Caco-2 (cell line): Measurements from ENCODE around the gene NRXN3. TPM values are rescaled to one million over a fixed set of nuclear protein-coding genes. Genes with fewer than 3 reads are reported as not detected.
A peak's percentile ranks its signal among the peaks of the same experiment; 100 is the strongest.

ENCODE experiments used
- BruUV-seq: library from RNA; stranded (reverse); fragments of 400-500 nt; replicated peaks from 2 replicates; lab custom pipeline; 2021; lab: Mats Ljungman, UMichigan
- CTCF ChIA-PET: fragments of 300-600 bp; sonication (Branson Sonifier 250); formaldehyde crosslinking; loops from one replicate; lab custom pipeline; 2022; ENCODE audit warnings: antibody characterized with exemption; lab: Charles Lee
- POLR2A ChIA-PET: fragments of 300-600 bp; sonication (Branson Sonifier 250); formaldehyde crosslinking; loops from one replicate; lab custom pipeline; 2022; ENCODE audit warnings: antibody characterized with exemption; lab: Charles Lee
- DNase-seq, 2 experiments: peaks; one replicate each; pipeline versions ENCODE4 v3.0.0 to v3.0.0-alpha.2; 2020 to 2022
- H3K27me3 ChIP-seq: replicated peaks from 2 replicates; pipeline ENCODE4 v1.6.0; 2011; ENCODE audit warnings: low read length; ENCODE audit not compliant: control insufficient read depth, insufficient read depth
- H3K36me3 ChIP-seq: 2 replicates; pipeline ENCODE4 v1.5.1; 2011; ENCODE audit warnings: low read length; ENCODE audit not compliant: control insufficient read depth, insufficient read depth
- H3K4me1 ChIP-seq: fragments of 250-450 bp; sonication (Bioruptor Pico); 2 replicates; pipeline ENCODE4 v1.5.1; 2020; ENCODE audit warnings: mild to moderate bottlenecking
- H3K4me3 ChIP-seq: 2 replicates; pipeline ENCODE4 v1.5.1; 2011; ENCODE audit warnings: low read depth, mild to moderate bottlenecking, control low read depth, low read length
- H3K9me3 ChIP-seq: fragments of 250-450 bp; sonication (Bioruptor Pico); 2 replicates; pipeline ENCODE4 v1.5.1; 2020; ENCODE audit warnings: mild to moderate bottlenecking, moderate library complexity
- H3K27ac Mint-ChIP-seq: one replicate; pipeline ENCODE4 v1.8.0; 2022; ENCODE audit warnings: mixed read lengths; ENCODE audit not compliant: unreplicated experiment
- H3K27me3 Mint-ChIP-seq: one replicate; pipeline ENCODE4 v1.8.0; 2022; ENCODE audit warnings: mixed read lengths; ENCODE audit not compliant: insufficient read depth, unreplicated experiment
- H3K36me3 Mint-ChIP-seq: one replicate; pipeline ENCODE4 v1.8.0; 2022; ENCODE audit warnings: mild to moderate bottlenecking, mixed read lengths; ENCODE audit not compliant: insufficient read depth, unreplicated experiment
- H3K4me1 Mint-ChIP-seq: one replicate; pipeline ENCODE4 v1.8.0; 2022; ENCODE audit warnings: low read depth, mixed read lengths; ENCODE audit not compliant: unreplicated experiment
- H3K4me3 Mint-ChIP-seq: one replicate; pipeline ENCODE4 v1.8.0; 2022; ENCODE audit warnings: mild to moderate bottlenecking, moderate library complexity, mixed read lengths; ENCODE audit not compliant: unreplicated experiment
- H3K9me3 Mint-ChIP-seq: one replicate; pipeline ENCODE4 v1.8.0; 2022; ENCODE audit warnings: mixed read lengths; ENCODE audit not compliant: unreplicated experiment
- intact Hi-C: fragments of 100-400 bp; cut with micrococcal nuclease; formaldehyde crosslinking; loops from one replicate; pipeline ENCODE4 v1.10.0; 2022; ENCODE audit not compliant: unreplicated experiment
- total RNA-seq: library from RNA; stranded (reverse); gene quantifications from 2 replicates; pipeline ENCODE4 v1.2.3, GENCODE V29; 2022
- TF ChIP-seq, protein P1 (sequence below), 2 experiments: fragments of 200-600 bp in 1 of 2; IDR thresholded peaks; 1 replicate in 1 of 2; 2 replicates in 1 of 2; pipeline versions ENCODE4 v1.5.1 to v1.8.0; 2011 to 2022; ENCODE audit warnings: antibody characterized with exemption in 1 of 2, control low read depth in 1 of 2, inconsistent platforms in 1 of 2, low read depth in 1 of 2, low read length in 1 of 2, mild to moderate bottlenecking in 1 of 2, moderate library complexity in 1 of 2; ENCODE audit not compliant: insufficient read depth in 1 of 2, severe bottlenecking in 1 of 2, unreplicated experiment in 1 of 2

Gene NRXN3
- total RNA-seq, 1 experiment from 2014 or later = 12.4 TPM

DNA sequence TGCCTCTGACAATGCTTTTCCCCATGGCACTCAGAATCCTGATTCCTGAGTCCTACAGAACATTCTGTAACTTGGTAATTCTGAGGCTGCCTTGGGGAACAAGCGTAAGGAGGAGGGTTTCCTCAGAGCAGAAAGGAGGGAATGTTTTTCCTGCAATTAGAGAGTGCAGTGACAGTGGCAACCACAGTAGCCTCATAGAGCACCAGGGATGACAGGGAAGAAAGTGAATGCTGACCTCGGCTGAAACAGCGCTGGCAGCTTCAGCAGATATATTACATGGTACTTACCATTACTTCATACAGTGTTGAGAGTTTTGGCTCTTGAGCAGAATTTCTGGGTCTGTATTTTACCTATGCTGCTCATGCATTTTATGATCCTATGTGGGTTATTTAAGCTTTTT lies 757.1 kb downstream of the NRXN3 start:
- Histone ChIP-seq H3K9me3 (no peaks in the 10 kb centered on the region), H3K4me3 (no peak overlapping the region), H3K27me3 (no peaks in the 10 kb centered on the region), H3K36me3 (no peaks in the 10 kb centered on the region), H3K4me1 (no peaks in the 10 kb centered on the region)
- Mint-ChIP-seq H3K27ac (no peak overlapping the region), H3K4me3 (no peak overlapping the region), H3K27me3 (no peaks in the 10 kb centered on the region), H3K4me1 (peaks cover 7% of the 10 kb centered on the region), H3K36me3 (no peaks in the 10 kb centered on the region), H3K9me3 (no peaks in the 10 kb centered on the region)
- intact Hi-C loops = no loop called here
- ChIA-PET CTCF (no interaction called here), POLR2A (no interaction called here)
- TF ChIP-seq, protein P1, sequence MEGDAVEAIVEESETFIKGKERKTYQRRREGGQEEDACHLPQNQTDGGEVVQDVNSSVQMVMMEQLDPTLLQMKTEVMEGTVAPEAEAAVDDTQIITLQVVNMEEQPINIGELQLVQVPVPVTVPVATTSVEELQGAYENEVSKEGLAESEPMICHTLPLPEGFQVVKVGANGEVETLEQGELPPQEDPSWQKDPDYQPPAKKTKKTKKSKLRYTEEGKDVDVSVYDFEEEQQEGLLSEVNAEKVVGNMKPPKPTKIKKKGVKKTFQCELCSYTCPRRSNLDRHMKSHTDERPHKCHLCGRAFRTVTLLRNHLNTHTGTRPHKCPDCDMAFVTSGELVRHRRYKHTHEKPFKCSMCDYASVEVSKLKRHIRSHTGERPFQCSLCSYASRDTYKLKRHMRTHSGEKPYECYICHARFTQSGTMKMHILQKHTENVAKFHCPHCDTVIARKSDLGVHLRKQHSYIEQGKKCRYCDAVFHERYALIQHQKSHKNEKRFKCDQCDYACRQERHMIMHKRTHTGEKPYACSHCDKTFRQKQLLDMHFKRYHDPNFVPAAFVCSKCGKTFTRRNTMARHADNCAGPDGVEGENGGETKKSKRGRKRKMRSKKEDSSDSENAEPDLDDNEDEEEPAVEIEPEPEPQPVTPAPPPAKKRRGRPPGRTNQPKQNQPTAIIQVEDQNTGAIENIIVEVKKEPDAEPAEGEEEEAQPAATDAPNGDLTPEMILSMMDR (IDR thresholded peaks at IDR 0.05; ENCODE audit: insufficient read depth in 1 of 2, low read depth in 1 of 2, low read length in 1 of 2, severe bottlenecking in 1 of 2, unreplicated experiment in 1 of 2) = no peak
- DNase-seq = no peak
- no TSS peak for BruUV-seq

DNA sequence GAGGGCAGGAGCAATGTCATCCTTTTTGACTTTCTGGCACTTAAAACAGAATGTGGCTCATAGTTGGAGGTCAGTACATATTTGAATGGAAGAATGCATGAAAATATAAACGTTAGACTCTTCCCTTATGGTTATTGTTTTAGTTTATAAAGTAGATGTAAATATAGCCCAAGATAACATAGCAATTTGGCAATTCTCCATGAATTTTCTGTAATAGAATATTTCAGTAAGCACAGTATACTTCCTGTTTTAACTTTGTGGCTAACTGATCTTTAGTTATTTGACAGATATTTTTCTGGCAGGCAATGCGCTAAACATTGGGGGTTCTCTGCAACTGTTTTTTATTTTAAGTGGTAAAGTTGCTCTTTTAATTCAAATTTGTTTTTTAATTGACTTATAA lies 763.0 kb downstream of the NRXN3 start:
- H3K27ac Mint-ChIP-seq = no peak overlapping the region
- Histone ChIP-seq H3K4me3 (no peak overlapping the region), H3K36me3 (no peaks in the 10 kb centered on the region), H3K4me1 (no peaks in the 10 kb centered on the region), H3K9me3 (no peaks in the 10 kb centered on the region), H3K27me3 (no peaks in the 10 kb centered on the region)
- intact Hi-C loops = no loop called here
- H3K4me1 Mint-ChIP-seq = no peaks in the 10 kb centered on the region
- no peak for DNase-seq
- ChIA-PET POLR2A (no interaction called here), CTCF (no interaction called here)
- H3K9me3 Mint-ChIP-seq = no peaks in the 10 kb centered on the region
- no peaks in the 10 kb centered on the region for H3K36me3 Mint-ChIP-seq
- no peak overlapping the region for H3K4me3 Mint-ChIP-seq
- no TSS peak for BruUV-seq
- TF ChIP-seq, protein P1 (IDR thresholded peaks at IDR 0.05; ENCODE audit: insufficient read depth in 1 of 2, low read depth in 1 of 2, low read length in 1 of 2, severe bottlenecking in 1 of 2, unreplicated experiment in 1 of 2) = no peak
- no peaks in the 10 kb centered on the region for H3K27me3 Mint-ChIP-seq

DNA sequence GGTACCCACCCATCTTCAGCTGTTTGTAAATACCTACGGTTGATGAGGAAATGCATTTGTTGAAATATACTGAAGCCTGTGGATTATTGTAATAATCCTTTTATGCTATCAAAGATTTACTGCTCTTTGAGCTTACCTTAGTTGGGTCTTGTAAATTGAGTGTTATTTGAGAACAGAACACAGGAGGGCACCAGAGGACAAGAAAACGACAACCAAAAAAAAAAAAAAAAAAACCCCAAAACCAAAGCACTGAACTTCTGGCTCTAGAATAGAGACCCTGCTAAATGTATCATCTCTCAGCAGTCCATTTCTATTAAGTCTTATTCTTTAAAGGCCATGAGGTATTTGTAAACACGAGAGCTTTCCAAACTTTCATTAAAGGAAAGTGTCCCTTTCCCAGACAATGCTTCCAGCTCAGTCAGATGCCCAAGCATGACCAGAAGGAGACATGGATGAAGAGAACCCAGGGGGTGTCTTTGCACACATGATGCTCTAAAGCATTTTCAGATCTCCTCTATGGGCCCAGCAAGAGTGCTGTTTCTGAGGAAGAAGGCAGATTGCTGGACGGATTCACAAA lies 763.9 kb downstream of the NRXN3 start:
- POLR2A ChIA-PET = no interaction called here
- DNase-seq = peak in 1 of 2 experiments; percentile 34
- Mint-ChIP-seq H3K9me3 (no peaks in the 10 kb centered on the region), H3K4me1 (no peaks in the 10 kb centered on the region), H3K36me3 (no peaks in the 10 kb centered on the region), H3K4me3 (no peak overlapping the region), H3K27me3 (no peaks in the 10 kb centered on the region), H3K27ac (no peak overlapping the region)
- no peaks in the 10 kb centered on the region for H3K4me1 ChIP-seq
- CTCF ChIA-PET = interaction anchor here (0.6 to 1.0 kb wide), 18 partner anchors 9 to 1929 kb away, joined by 3 to 9 read pairs (median 5); no protein-coding TSS in a partner anchor
- no peaks in the 10 kb centered on the region for H3K27me3 ChIP-seq
- H3K36me3 ChIP-seq = no peaks in the 10 kb centered on the region
- intact Hi-C loops = loop anchor here (2.0 kb wide), 1 partner anchor 1123 kb away; no protein-coding TSS in a partner anchor
- no TSS peak for BruUV-seq
- TF ChIP-seq, protein P1 (IDR thresholded peaks at IDR 0.05; ENCODE audit: insufficient read depth in 1 of 2, low read depth in 1 of 2, low read length in 1 of 2, severe bottlenecking in 1 of 2, unreplicated experiment in 1 of 2) = peak; percentile 55 to 66
- no peaks in the 10 kb centered on the region for H3K9me3 ChIP-seq
- no peak overlapping the region for H3K4me3 ChIP-seq
